GM18505 (cell line): Measurements from ENCODE around the gene EXOC3.
"Not testable (repeated sequence)": the region's sequence is repeated elsewhere in the genome, so short reads cannot be mapped to it uniquely, and the experiment has no call there.

ENCODE experiments used
- ATAC-seq: cut with Tn5 transposase; IDR thresholded peaks from one replicate; pipeline ENCODE4 v1.9.1; 2021; ENCODE audit not compliant: unreplicated experiment
- POLR2A ChIP-seq: IDR thresholded peaks from 4 replicates; pipeline ENCODE4 v1.6.1; 2011; ENCODE audit warnings: borderline replicate concordance; ENCODE audit not compliant: insufficient read depth, insufficient read length; ENCODE audit errors: extremely low read depth

The EXOC3 gene

DNA sequence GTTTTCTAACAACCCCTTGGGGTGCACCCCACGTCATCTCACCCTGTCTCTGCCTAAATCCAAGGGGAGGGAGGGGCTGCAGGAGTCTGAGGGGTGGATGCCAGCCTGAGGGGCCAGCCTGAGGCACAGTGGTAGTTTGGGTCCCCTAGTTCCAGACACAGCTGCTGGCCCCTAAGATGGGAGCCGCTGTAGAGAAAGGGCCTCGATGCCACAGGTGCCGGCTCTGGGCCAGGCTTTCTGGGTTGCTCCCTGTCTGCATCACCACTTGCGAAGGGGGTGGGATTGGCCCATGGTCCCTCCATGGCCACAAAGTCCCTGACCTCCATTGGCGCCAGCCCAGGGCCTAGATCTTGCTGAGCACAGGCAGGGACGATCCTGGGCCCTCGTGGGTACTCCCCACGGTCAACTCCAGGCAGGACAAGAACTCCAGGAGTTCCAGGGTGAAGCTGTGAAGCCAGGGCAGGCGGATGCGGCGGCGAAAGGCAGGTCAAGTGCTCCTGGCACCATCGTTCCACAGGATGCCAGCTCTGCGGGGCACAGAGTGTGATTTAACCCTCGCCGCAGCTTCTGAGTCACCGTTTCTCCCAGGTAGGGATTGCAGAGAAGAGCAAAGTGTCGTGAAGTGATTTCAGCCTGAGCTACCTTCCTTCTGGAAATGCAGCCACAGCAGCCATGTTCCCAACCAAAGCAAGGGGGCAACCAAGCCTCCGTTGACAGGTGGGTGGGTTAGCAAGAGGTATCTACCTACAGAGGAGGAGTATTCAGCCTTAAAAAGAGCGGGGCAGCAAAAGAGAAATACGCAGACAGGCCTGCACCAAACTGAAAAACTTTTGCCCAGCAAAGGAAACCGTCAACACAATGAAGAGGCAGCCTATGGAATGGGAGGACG is 41.6 kb upstream of the EXOC3 start:
- no peak for TF ChIP-seq POLR2A
- ATAC-seq: no peak

DNA sequence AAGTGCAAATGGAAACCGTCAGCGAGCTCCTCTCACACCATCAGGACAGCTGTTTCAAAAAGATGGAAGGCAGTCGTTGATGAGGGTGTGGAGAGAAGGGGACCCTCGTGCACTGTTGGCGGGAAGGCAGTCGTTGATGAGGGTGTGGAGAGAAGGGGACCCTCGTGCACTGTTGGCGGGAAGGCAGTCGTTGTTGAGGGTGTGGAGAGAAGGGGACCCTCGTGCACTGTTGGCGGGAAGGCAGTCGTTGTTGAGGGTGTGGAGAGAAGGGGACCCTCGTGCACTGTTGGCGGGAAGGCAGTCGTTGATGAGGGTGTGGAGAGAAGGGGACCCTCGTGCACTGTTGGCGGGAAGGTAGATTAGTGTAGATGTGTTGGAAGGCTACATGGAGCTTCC is 40.8 kb upstream of the EXOC3 start:
- ATAC-seq: not testable (repeated sequence)

DNA sequence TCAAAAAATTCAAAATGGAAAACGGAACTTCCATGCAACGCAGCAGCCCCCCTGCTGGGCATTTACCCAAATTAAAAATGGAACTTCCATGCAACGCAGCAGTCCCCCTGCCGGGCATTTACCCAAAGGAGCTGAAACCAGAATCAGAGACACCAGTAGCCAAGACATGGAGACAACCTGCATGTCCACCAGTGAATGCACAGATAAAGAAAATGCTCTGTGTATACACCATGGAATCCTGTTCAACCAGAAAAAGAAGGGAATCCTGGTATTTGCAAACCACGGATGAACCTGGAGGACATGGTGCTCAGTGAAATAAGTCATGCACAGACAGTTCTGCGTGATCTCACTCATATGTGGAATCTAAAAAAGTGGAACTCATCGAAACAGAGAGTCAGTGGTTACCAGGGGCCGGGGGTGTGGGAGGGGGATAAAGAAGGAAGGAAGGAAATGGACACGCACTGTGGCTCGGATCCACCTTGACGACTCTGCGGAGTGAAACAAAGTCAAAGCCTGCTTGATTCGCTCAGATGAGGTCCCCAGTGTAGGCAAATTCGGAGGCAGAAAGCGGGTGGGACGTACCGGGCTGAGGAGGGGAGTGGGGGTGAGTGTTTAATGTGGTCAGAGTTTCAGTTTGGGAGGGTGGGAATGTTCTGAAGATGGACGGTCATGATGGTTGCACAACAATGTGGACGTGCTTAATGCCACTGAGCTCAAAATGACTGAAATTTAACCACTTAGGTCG is 40.2 kb upstream of the EXOC3 start:
- no peak for TF ChIP-seq POLR2A
- ATAC-seq: peak; percentile 58

DNA sequence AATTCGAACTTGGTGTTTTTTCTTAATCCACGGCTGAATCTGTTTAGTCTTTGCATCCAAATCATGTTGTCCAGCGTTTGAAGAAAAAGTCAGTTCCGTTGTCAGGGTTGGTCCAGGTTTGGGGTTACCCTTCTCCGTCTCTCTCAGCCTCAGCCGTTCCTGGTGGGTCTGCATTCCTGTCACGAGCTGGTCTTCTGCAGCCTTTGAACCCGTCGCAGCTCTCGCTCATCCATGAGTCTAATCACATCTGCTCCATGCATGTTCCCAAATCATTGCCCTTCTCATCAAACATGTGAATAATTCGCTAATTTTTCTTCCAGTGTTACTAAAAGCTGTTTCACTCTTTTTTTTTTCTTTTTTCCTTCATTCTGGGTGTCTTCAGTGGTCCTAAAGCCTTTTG is 39.0 kb upstream of the EXOC3 start:
- ATAC-seq: no peak

DNA sequence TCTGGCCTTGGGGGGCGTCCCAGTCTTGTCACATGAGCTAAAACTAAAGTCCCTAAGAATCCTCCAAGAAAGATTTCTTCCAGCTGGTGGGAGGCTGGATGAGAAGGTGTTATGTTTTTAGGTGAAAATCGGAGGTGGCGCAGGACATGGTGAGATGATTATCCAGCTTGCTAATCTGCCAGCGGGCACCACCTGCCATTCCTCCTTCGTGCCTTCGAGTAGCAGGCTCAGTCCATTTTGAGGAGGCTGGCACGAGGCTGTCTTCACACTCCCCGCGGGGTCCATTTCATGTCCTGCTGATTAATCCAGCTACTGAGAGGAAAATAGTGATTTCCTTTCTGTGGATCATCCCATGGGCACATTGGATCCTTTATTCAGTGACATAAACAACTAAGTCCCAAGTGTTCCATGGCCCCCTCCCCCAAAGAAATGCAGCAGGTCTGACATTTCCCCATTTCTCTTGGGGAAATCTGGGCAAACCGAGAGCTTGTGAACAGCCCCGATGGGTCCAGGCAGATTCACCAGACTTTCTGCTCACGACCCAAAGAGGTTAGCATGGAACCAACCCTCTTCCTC is 38.2 kb upstream of the EXOC3 start:
- no peak for ATAC-seq
- no peak for TF ChIP-seq POLR2A

More for the DNA sequence above, 39.0 kb upstream of the EXOC3 start:
- TF ChIP-seq POLR2A: no peak

DNA sequence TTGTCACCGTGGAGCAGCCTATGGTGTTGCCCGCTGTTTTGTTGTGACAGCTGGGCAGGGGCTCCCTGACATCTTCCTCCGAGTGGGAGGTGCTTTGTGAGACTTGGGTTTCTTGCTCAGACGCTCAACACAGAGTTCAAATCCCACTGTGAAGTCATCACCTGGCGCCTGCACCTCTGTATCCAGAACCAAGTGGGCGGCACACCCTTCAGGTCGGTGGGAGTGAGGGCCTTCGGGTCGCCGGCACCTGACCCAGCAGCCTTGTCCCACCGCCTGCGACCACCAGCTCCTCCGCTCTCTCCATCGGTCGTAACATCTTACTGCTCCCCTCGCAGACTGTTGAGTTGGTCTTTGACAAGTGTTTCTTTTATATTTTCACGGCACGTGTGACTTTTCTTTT is 37.6 kb upstream of the EXOC3 start:
- no peak for TF ChIP-seq POLR2A
- no peak for ATAC-seq

DNA sequence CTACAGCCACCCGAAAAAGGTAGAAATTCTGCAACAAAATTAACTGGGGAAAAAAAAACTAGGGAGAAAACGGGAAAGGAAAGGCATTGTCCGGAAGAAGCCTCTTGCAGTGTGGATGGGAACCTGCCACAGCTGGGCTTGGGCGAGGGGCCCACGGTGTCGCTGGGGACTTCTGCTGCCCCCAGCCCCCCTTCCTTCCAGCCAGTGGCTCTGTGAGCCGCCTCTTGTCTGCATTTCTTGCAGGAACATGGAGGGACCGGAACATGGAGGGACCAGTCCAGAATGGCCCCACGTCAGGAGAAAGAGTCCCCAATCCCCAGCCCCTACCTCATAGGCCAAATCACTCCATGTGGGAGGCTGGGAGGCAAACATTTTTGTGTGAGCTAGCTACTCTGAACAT is 36.9 kb upstream of the EXOC3 start:
- TF ChIP-seq POLR2A: no peak
- no peak for ATAC-seq

DNA sequence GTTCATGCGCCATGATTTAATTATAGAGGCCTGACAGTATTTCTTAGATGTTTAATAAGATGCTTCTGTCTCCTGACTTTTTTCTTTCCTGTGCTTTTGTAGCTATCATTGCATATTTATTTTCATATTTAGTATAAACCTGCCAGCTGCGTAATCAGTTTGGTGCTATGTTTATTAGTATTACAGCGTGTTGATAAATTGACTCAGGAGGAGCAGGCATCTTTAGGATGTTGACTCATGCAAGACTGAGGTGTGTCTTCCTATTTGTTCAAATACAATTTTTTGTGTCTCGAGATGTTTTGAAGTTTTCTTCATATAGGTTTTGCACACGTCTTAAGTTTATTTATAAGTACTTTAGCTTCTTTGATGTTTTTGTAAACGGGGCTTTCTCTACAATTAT is 35.9 kb upstream of the EXOC3 start:
- no peak for ATAC-seq
- no peak for TF ChIP-seq POLR2A

DNA sequence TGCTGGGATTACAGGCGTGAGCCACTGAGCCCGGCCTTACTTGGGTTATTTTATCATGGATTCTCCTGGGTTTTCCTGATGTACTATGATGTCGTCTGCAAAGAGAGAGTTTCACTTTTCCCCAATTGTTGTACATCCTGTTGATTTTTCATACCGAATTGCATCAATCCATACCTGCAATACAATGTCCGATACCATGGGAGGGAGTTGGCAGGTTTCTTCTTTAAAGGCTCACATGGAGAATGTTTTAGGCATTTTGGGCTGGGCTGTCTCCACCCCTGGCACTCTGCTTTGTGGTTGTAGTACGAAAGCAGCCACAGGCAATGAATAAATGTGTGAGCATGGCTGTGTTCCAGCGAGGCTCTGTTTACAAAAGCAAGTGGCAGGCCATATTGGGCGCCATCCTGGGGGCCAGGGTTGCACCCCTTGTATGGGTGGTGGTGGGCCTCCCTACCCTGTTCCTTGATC is 35.1 kb upstream of the EXOC3 start:
- no peak for ATAC-seq
- TF ChIP-seq POLR2A: no peak

DNA sequence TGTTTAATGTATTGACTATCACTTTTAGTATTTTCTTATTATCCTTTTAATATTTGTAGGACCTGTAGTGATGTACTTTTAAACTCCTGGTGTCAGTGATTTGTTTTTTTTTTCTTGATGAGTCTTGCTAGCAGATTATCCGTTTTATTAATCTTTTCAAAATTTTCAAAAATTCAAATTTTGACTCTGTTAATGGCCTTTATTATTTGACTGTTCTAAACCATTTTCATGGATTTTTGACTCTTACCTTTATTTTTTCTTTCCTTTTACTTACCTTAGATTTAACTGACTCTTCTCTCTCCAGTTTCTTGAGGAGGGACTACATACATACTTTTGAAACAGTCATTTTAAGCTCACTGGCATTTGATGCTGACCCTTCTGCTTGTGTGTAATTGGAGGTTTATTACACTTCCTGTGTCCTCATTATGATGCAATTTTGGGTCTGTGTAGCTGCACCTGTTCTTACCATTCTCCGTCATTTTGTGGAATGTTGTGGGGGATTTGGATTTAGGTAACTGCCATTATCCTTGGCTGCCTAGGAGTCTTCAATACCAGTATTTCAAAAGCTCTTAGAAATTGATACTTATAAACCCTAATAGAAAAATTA is 32.0 kb upstream of the EXOC3 start:
- no peak for TF ChIP-seq POLR2A

DNA sequence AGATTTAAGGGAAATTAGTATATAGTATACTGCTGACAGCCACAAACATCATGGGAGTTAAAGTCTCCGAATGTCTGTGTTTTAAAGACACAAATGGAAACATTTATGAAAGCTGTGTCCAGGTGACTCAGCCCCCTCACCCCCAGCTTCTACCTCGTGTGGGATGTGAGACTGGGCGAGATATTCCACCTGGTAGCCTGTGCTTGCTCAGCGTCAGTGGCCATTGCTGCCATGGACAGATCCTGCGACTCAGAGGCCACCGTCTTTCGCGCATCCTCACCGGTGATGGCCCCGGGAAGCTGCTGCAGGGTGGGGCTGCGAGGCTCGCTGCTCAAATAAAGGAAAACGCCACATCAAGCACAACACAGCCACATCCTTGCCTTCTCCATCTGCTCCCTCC is 31.2 kb upstream of the EXOC3 start:
- no peak for TF ChIP-seq POLR2A
- no peak for ATAC-seq

More for the DNA sequence above, 32.0 kb upstream of the EXOC3 start:
- no peak for ATAC-seq

DNA sequence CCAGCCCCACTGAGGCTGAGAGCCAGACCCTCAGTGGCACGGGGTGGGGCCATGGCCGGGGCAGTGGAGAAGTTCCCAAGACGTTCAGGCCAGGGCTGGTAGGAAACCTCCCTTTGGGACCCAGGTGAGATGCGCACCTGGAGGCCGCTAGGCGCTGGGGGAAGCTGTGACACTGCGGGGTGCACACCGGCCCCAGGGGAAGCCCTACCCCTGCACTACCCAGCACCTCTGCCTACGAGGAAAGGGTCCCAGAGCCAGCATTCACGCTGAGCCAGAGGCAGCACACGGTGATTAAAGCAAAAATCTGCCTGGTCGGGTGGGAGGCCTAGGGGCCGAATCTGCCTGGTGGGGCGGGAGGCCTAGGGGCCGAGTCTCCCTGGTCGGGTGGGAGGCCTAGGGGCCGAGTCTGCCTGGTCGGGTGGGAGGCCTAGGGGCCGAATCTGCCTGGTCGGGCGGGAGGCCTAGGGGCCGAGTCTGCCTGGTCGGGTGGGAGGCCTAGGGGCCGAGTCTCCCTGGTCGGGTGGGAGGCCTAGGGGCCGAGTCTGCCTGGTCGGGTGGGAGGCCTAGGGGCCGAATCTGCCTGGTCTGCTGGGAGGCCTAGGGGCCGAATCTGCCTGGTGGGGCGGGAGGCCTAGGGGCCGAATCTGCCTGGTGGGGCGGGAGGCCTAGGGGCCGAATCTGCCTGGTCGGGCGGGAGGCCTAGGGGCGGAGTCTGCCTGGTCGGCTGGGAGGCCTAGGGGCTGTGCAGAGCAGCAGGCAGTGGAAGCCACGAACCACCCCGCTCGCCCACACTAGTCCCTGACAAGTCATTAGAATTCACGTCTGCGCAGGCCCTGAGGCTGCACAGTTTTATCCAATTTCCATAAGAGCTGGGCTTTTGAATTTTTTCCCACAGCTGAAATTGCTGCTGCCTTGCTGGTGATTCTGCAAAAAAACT is 27.7 kb upstream of the EXOC3 start:
- ATAC-seq: not testable (repeated sequence)

DNA sequence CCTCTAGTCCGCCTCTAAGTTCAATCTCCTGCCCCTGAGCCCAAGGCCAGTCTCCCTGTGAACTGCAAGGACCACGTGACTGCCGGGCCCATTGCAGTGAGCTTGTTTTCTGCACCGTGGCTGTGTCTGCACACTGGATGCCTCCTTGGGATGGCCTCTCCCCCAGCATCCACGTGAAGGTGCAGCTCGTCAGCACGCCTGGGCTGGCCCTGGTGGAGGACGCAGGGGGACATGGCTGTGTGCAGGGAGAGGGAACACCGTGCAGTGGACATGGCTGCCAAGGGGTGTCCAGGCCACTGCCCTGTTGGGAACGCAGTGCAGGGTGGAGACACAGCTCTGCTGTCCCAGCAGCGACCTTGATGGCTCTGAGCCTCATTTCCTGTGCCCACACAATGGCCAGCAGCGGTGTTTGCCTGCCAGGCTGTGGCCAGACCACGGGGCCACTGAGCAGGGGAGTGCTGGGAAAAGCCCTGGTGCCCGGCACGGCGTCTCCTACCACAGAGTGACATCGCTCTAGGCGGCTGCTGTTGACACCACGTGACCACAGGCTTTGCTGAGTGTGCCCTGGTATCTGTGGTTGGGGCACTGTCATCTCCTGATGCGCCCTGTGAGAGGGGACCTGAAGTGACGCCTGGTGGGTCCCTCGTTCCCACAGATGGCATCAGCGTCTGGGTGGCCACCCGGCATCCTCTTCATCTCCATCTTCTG is 26.9 kb upstream of the EXOC3 start:
- no peak for TF ChIP-seq POLR2A
- ATAC-seq: no peak

DNA sequence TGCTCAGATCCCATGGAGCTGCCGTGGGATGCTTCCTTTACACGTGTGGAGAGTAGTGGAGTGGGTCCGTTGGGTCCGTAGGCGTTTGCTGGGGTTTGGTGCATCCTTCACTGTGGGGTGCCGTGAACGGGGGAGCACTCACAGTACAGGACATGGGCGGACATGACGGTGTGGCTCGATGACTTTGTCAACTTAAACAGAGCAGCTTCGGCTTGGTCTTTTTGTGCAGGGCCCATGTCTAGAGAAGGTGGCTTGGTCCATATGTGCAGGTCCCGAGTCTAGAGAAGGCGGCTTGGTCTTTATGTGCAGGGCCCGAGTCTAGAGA is 26.4 kb upstream of the EXOC3 start:
- TF ChIP-seq POLR2A: no peak

More for the DNA sequence above, 26.4 kb upstream of the EXOC3 start:
- no peak for ATAC-seq
